ENCODE data around the gene TMEM178A.

TMEM178A gene

GRCh38 chr2:39762448-39762847 lies 96.7 kb downstream of the TMEM178A start:
- no peak for DNase-seq
